HuH-7 (cell line): ENCODE data around the gene USP35.
A peak's percentile ranks its signal among the peaks of the same experiment; 100 is the strongest.
"Not testable (repeated sequence)": the region's sequence is repeated elsewhere in the genome, so short reads cannot be mapped to it uniquely, and the experiment has no call there.

Experiments
- DNase-seq: peaks from one replicate; pipeline ENCODE4 v3.0.0; 2011; ENCODE audit warnings: low spot score

USP35 gene

GRCh38 chr11:78170874-78171549 lies 17.7 kb upstream of the USP35 start:
- no peak for DNase-seq

GRCh38 chr11:78171951-78172350 lies 16.8 kb upstream of the USP35 start:
- no peak for DNase-seq

GRCh38 chr11:78175862-78176261 lies 12.9 kb upstream of the USP35 start:
- not testable (repeated sequence) for DNase-seq

- DNase-seq, result no peak
Observed at GRCh38 chr11:78176605-78177141, 12.0 kb upstream of the USP35 start.

- no peak for DNase-seq
Observed at GRCh38 chr11:78177216-78177615, 11.5 kb upstream of the USP35 start.

GRCh38 chr11:78179459-78180071 lies 9.2 kb upstream of the USP35 start:
- peak; percentile 63 for DNase-seq

GRCh38 chr11:78180751-78181150 lies 8.0 kb upstream of the USP35 start:
- no peak for DNase-seq

GRCh38 chr11:78181185-78181584 lies 7.5 kb upstream of the USP35 start:
- DNase-seq, result no peak

GRCh38 chr11:78187366-78188285 lies 1.1 kb upstream of the USP35 start:
- no peak for DNase-seq

- DNase-seq, result no peak
Observed at GRCh38 chr11:78189174-78189724, 530 bp downstream of the USP35 start.

GRCh38 chr11:78189851-78190250 lies 1.1 kb downstream of the USP35 start:
- no peak for DNase-seq

- DNase-seq, result no peak
Observed at GRCh38 chr11:78190374-78190773, 1.7 kb downstream of the USP35 start.

GRCh38 chr11:78190871-78191538 lies 2.3 kb downstream of the USP35 start:
- no peak for DNase-seq

GRCh38 chr11:78192223-78192719 lies 3.6 kb downstream of the USP35 start:
- DNase-seq, result no peak

GRCh38 chr11:78192911-78193351 lies 4.2 kb downstream of the USP35 start:
- DNase-seq, result no peak

GRCh38 chr11:78193806-78194205 lies 5.1 kb downstream of the USP35 start:
- no peak for DNase-seq

GRCh38 chr11:78194490-78194889 lies 5.8 kb downstream of the USP35 start:
- DNase-seq, result no peak

- no peak for DNase-seq
Observed at GRCh38 chr11:78195917-78196560, 7.3 kb downstream of the USP35 start.

GRCh38 chr11:78196661-78197091 lies 8.0 kb downstream of the USP35 start:
- no peak for DNase-seq

GRCh38 chr11:78197816-78198215 lies 9.1 kb downstream of the USP35 start:
- DNase-seq, result no peak
